Right atrium auricular region (tissue), 2 donors: Measurements from ENCODE around the gene CTNNB1. TPM values are rescaled to one million over a fixed set of nuclear protein-coding genes. Genes with fewer than 3 reads are reported as not detected.
A peak's percentile ranks its signal among the peaks of the same experiment; 100 is the strongest.

ENCODE experiments used
- DNase-seq: peaks from one replicate; pipeline ENCODE4 v3.0.0-alpha.2; 2019; ENCODE audit warnings: low spot score
- H3K27ac ChIP-seq, 2 donors: fragments of 200-600 bp; sonication (generic); 1 replicate in 1 of 2; 2 replicates in 1 of 2; pipeline ENCODE4 v1.5.1; 2016 to 2019
- H3K27me3 ChIP-seq, 2 donors: fragments of 200-600 bp; sonication (generic); one replicate each; pipeline versions ENCODE4 v1.5.1 to v1.6.0; 2017 to 2019
- H3K36me3 ChIP-seq: fragments of 200-600 bp; sonication (generic); one replicate; pipeline ENCODE4 v1.5.1; 2016
- H3K4me1 ChIP-seq, 2 donors: fragments of 200-600 bp; sonication (generic); one replicate each; pipeline versions ENCODE4 v1.5.1 to v1.6.0; 2017 to 2019
- H3K4me3 ChIP-seq, 2 donors: fragments of 200-600 bp; sonication (generic); 1 replicate in 1 of 2; 2 replicates in 1 of 2; pipeline ENCODE4 v1.5.1; 2017 to 2019; ENCODE audit warnings: mild to moderate bottlenecking in 1 of 2, moderate library complexity in 1 of 2
- H3K9me3 ChIP-seq, 2 donors: fragments of 200-600 bp; sonication (generic); one replicate each; pipeline ENCODE4 v1.5.1; 2019
- total RNA-seq, 2 donors: library from RNA; depleted of rRNA; stranded (reverse); fragments of >200 nt; gene quantifications; one replicate each; pipeline ENCODE4 v1.1.0, GENCODE V29; 2016
- TF ChIP-seq, protein P1 (sequence below), 2 donors: fragments of 200-600 bp; sonication (generic); IDR thresholded peaks; one replicate each; pipeline ENCODE4 v1.5.1; 2019; ENCODE audit warnings: antibody characterized with exemption in 2 of 2

The CTNNB1 gene
- total RNA-seq = 100 to 1,000 TPM; 156 to 261 TPM

DNA sequence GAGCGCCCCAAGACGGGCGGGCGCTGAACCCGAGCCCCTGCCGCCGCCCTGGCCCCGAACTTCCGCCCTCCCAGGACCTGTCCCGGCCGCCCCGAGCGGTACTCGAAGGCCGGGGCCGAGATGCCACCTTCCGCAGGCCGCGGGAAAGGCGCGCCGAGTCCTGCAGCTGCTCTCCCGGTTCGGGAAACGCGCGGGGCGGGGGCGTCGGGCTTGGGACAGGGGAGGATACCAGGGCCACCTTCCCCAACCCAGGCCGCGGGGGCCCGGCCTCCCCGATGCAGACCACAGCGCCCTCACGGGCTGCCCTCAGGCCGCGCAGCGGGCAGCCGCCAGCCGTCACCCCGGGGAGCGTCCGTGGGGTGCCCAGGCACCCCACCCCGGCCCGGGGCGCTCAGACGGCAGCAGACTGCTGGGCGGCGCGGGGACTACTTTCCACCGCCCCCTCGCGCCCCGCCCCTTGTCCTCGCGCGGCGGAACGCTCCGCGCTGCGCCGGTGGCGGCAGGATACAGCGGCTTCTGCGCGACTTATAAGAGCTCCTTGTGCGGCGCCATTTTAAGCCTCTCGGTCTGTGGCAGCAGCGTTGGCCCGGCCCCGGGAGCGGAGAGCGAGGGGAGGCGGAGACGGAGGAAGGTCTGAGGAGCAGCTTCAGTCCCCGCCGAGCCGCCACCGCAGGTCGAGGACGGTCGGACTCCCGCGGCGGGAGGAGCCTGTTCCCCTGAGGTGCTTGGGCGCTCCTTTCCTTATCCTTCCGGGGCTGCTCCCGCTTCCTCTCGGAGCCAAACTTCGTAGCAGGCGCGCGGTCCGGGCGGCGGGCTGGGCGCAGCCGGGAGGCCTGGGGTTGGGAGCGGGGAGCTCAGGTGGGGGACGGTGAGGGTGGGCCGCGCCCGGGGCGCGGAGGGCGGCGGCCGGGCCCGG, at the start of gene CTNNB1:
Gene CTNNB1 (plus strand): TSS at position 556 of the 916 bp plus-strand sequence. CDS start 24,564 bp downstream, outside the sequence.
- TF ChIP-seq, protein P1, sequence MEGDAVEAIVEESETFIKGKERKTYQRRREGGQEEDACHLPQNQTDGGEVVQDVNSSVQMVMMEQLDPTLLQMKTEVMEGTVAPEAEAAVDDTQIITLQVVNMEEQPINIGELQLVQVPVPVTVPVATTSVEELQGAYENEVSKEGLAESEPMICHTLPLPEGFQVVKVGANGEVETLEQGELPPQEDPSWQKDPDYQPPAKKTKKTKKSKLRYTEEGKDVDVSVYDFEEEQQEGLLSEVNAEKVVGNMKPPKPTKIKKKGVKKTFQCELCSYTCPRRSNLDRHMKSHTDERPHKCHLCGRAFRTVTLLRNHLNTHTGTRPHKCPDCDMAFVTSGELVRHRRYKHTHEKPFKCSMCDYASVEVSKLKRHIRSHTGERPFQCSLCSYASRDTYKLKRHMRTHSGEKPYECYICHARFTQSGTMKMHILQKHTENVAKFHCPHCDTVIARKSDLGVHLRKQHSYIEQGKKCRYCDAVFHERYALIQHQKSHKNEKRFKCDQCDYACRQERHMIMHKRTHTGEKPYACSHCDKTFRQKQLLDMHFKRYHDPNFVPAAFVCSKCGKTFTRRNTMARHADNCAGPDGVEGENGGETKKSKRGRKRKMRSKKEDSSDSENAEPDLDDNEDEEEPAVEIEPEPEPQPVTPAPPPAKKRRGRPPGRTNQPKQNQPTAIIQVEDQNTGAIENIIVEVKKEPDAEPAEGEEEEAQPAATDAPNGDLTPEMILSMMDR (IDR thresholded peaks at IDR 0.05) = peak in 1 of 2 donors; percentile 53
- Histone ChIP-seq H3K27ac (peak within 1 kb of the TSS; percentile 94 to 99), H3K4me3 (peak within 1 kb of the TSS; percentile 82 to 97), H3K36me3 (no peaks in the 10 kb centered on the region), H3K27me3 (no peaks in the 10 kb centered on the region), H3K4me1 (peaks cover 0 to 37% of the 10 kb centered on the region in 2 donors), H3K9me3 (no peaks in the 10 kb centered on the region)
- DNase-seq = peak; percentile 94

DNA sequence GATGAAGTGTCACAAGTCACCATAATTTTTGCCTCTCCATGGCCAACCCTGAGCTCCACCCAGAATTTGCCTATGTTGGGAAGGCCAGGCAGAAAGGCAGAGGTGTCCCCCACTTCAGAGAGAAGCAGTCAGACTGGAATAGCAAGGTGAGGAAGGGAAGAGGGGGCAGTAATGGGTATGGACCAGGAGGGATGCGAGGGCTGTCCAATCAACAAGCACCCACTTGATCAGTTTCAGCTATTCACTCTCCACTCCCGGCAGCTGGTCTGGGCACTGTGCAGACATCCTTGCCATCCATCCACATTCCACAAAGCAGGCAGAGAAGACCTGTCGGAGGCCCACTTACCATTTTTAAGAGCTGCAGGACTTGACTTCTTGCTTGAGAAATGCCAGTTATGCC, 43.5 kb upstream of the CTNNB1 start:
- TF ChIP-seq, protein P1 (IDR thresholded peaks at IDR 0.05) = no peak
- no peaks in the 10 kb centered on the region for H3K9me3 ChIP-seq
- H3K4me3 ChIP-seq = no peak overlapping the region
- no peaks in the 10 kb centered on the region for H3K27me3 ChIP-seq
- no peaks in the 10 kb centered on the region for H3K4me1 ChIP-seq
- no peak for DNase-seq
- no peaks in the 10 kb centered on the region for H3K36me3 ChIP-seq
- H3K27ac ChIP-seq = no peak overlapping the region

DNA sequence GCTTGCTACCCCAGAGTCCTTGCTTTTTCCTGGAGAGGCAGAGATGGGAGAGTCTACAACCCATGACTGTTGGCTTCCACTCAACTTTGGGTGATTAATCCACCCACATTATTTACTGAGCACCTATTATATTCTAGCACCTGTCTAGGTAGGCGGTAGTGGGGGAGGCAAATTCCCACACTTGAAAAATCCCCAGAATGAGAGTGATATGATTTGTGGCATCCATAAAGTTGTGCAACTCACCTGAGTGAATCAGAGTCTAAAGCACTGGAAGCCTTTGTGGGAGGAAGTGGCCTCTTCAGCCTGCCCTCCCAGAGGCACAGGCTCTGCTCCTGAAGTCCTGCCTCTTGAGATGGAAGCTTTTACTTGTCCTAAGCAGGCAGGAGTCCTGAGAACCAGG, 40.4 kb upstream of the CTNNB1 start:
- Histone ChIP-seq H3K36me3 (no peaks in the 10 kb centered on the region), H3K4me3 (no peak overlapping the region), H3K27me3 (no peaks in the 10 kb centered on the region), H3K9me3 (no peaks in the 10 kb centered on the region), H3K27ac (no peak overlapping the region), H3K4me1 (no peaks in the 10 kb centered on the region)
- DNase-seq = no peak
- TF ChIP-seq, protein P1 (IDR thresholded peaks at IDR 0.05) = no peak

DNA sequence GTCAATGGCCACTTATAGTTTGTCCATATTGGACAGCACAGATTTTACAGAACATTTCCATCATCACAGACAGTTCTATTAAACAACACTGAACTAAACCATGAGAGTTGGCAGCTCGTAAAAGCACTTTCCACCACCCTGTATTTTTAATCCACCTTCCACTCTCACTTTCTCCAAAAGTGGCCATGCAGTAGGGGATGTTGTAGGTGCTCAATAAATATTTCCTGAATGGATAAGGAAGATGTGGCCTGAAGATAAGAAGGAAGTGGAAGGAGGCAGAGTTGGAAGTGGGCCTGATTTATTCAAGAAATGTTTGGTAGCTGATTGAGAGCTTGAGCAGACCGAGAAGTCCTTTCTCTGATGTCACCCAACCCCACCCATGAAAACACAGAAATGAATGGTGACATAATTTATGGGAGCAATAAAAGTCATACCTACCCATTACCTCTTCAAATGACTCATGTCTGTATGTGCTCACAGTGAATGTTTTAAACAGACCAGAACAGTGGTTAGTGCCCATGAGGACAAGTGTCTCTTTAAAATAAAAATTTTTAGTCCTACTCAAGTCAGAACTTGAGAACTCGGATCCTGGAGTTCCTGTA, 39.6 kb upstream of the CTNNB1 start:
- TF ChIP-seq, protein P1 (IDR thresholded peaks at IDR 0.05) = no peak
- no peak for DNase-seq
- H3K27me3 ChIP-seq = no peaks in the 10 kb centered on the region
- no peak overlapping the region for H3K27ac ChIP-seq
- H3K36me3 ChIP-seq = no peaks in the 10 kb centered on the region
- H3K4me1 ChIP-seq = no peaks in the 10 kb centered on the region
- H3K9me3 ChIP-seq = no peaks in the 10 kb centered on the region
- no peak overlapping the region for H3K4me3 ChIP-seq

DNA sequence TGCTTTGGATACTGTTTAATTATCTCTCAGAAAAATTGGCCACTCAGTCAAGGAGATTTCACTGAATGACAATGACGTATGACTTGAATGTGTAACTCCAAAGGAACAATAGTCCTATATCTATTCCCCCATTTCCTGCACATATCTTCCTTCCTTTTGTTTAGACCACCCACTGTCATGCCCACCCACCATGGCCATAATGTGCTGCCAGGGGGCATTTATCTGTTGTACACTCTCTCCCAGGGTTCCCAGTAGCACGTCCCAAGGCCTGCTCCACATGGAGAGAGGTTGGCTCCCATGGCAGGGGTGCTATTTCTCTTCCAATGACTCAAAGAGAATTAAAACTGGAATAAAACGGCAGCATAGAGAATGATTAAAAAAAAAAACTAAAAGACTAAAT, 36.8 kb upstream of the CTNNB1 start:
- H3K27ac ChIP-seq = no peak overlapping the region
- TF ChIP-seq, protein P1 (IDR thresholded peaks at IDR 0.05) = no peak
- H3K36me3 ChIP-seq = no peaks in the 10 kb centered on the region
- H3K4me3 ChIP-seq = no peak overlapping the region
- no peaks in the 10 kb centered on the region for H3K9me3 ChIP-seq
- DNase-seq = no peak
- no peaks in the 10 kb centered on the region for H3K27me3 ChIP-seq
- no peaks in the 10 kb centered on the region for H3K4me1 ChIP-seq
